PFSK-1 (cell line): ENCODE results near the gene GREB1.

Experiments
- FOXP2 ChIP-seq: optimal IDR thresholded peaks from 2 replicates; pipeline ENCODE3; 2011; ENCODE audit warnings: borderline replicate concordance, control low read depth, inconsistent platforms; ENCODE audit not compliant: insufficient read depth; ENCODE audit errors: extremely low read length, extremely low read depth
- POLR2AphosphoS5 ChIP-seq: IDR thresholded peaks from 2 replicates; pipeline ENCODE4 v1.6.1; 2012; ENCODE audit warnings: low read depth, mild to moderate bottlenecking, control low read depth, low read length, moderate library complexity
- REST ChIP-seq, 2 experiments: IDR thresholded peaks; 2 replicates each; pipeline versions ENCODE4 v1.6.1 to v1.8.0; 2011 to 2012; ENCODE audit warnings: low read depth in 2 of 2, low read length in 2 of 2, control low read depth in 1 of 2, inconsistent platforms in 1 of 2, mild to moderate bottlenecking in 1 of 2, moderate library complexity in 1 of 2; ENCODE audit not compliant: insufficient read depth in 1 of 2
- SIN3A ChIP-seq: IDR thresholded peaks from 2 replicates; pipeline ENCODE4 v1.6.1; 2012; ENCODE audit warnings: mild to moderate bottlenecking, low read length, moderate library complexity, borderline replicate concordance; ENCODE audit not compliant: insufficient read depth
- TAF1 ChIP-seq: IDR thresholded peaks from 2 replicates; pipeline ENCODE4 v1.6.1; 2012; ENCODE audit warnings: low read length, control low read depth, borderline replicate concordance; ENCODE audit not compliant: insufficient read depth

GRCh38 chr2:11554399-11554716 is 20.5 kb downstream of the GREB1 start:
- TF ChIP-seq POLR2AphosphoS5 (no peak), SIN3A (no peak), REST (IDR thresholded peaks at IDR 0.05; ENCODE audit: insufficient read depth in 1 of 2, low read depth in 2 of 2, low read length in 2 of 2) (no peak), TAF1 (no peak), FOXP2 (no peak)
